Activated CD8-positive, alpha-beta T cell treated with anti-CD3 and anti-CD28 coated beads for 36 hours (primary cell): ENCODE data around the gene NLRP3. TPM values are rescaled to one million over a fixed set of nuclear protein-coding genes. Genes with fewer than 3 reads are reported as not detected.

Source experiments
- ATAC-seq: fragments of 200-7000 bp; cut with Tn5 transposase; one replicate; pipeline ENCODE4 v1.10.0; 2021; ENCODE audit warnings: mild to moderate bottlenecking, moderate library complexity
- CTCF ChIA-PET: fragments of 350-600 bp; sonication (Branson Sonifier 250); formaldehyde crosslinking; loops from one replicate; lab custom pipeline; 2021; ENCODE audit warnings: antibody characterized with exemption; lab: Charles Lee
- POLR2A ChIA-PET: fragments of 350-600 bp; sonication (Branson Sonifier 250); formaldehyde crosslinking; loops from one replicate; lab custom pipeline; 2021; ENCODE audit warnings: antibody characterized with exemption; lab: Charles Lee
- DNase-seq: peaks from one replicate; pipeline ENCODE4 v3.0.0-alpha.2; 2020
- H3K27ac Mint-ChIP-seq: one replicate; pipeline ENCODE4 v1.8.0; 2021; ENCODE audit warnings: mild to moderate bottlenecking, mixed read lengths
- H3K27me3 Mint-ChIP-seq: one replicate; pipeline ENCODE4 v1.8.0; 2021; ENCODE audit warnings: mixed read lengths
- H3K36me3 Mint-ChIP-seq: one replicate; pipeline ENCODE4 v1.8.0; 2021; ENCODE audit warnings: low read depth, mixed read lengths
- H3K4me1 Mint-ChIP-seq: one replicate; pipeline ENCODE4 v1.8.0; 2021; ENCODE audit warnings: low read depth, mixed read lengths
- H3K4me3 Mint-ChIP-seq: one replicate; pipeline ENCODE4 v1.8.0; 2021; ENCODE audit warnings: mild to moderate bottlenecking, moderate library complexity, mixed read lengths
- H3K9me3 Mint-ChIP-seq: one replicate; pipeline ENCODE4 v1.8.0; 2021; ENCODE audit warnings: mixed read lengths
- CTCF ChIP-seq: fragments of 200-600 bp; IDR thresholded peaks from one replicate; pipeline ENCODE4 v1.8.0; 2022; ENCODE audit warnings: antibody characterized with exemption, mild to moderate bottlenecking
- intact Hi-C: fragments of 100-400 bp; cut with micrococcal nuclease; formaldehyde crosslinking; loops from one replicate; pipeline ENCODE4 v1.10.0; 2022
- total RNA-seq, 2 experiments: library from RNA; stranded (reverse); gene quantifications; one replicate each; pipeline ENCODE4 v1.2.3, GENCODE V29; 2021

NLRP3 gene
- total RNA-seq, 2 experiments from 2014 or later = 3.2 to 3.6 TPM

- no peak for ATAC-seq
- Mint-ChIP-seq H3K27ac (no peak overlapping the region), H3K36me3 (no peaks in the 10 kb centered on the region), H3K9me3 (no peaks in the 10 kb centered on the region), H3K4me3 (no peak overlapping the region), H3K4me1 (no peaks in the 10 kb centered on the region), H3K27me3 (peaks cover 22% of the 10 kb centered on the region)
- TF ChIP-seq CTCF = no peak
- CTCF ChIA-PET = interaction anchor here (0.9 kb wide), 1 partner anchor 10 kb away, joined by 4 read pairs; no protein-coding TSS in a partner anchor
- intact Hi-C loops = no loop called here
- no peak for DNase-seq
- POLR2A ChIA-PET = no interaction called here
Observed at GRCh38 chr1:247496581-247497285, 80.8 kb downstream of the NLRP3 start.

Other genes starting within 250 kb of the NLRP3 start
- gene ZNF124, start 244.2 kb upstream of the NLRP3 start, total RNA-seq = 10 to 100 TPM; 15.5 to 16.8 TPM
- not detected for gene VN1R5, start 160.1 kb upstream of the NLRP3 start, total RNA-seq
- 10 to 100 TPM; 27.5 to 28.0 TPM for gene ZNF496, start 84.3 kb upstream of the NLRP3 start, total RNA-seq
- not detected for gene OR2B11, start 41.9 kb downstream of the NLRP3 start, total RNA-seq
- under 1 TPM in 1 of 2 experiments, not detected in 1; 0.02 TPM for gene OR2C3, start 120.3 kb downstream of the NLRP3 start, total RNA-seq
- gene GCSAML, start 133.0 kb downstream of the NLRP3 start, total RNA-seq = under 1 TPM; 0.16 to 0.27 TPM
- not detected for gene OR2G2, start 172.2 kb downstream of the NLRP3 start, total RNA-seq
- gene OR2G3, start 189.4 kb downstream of the NLRP3 start, total RNA-seq = not detected